Astrocyte (in vitro differentiated cells and primary cell): ENCODE measurements around the gene LINGO4. TPM values are rescaled to one million over a fixed set of nuclear protein-coding genes. Genes with fewer than 3 reads are reported as not detected.
"Not testable (repeated sequence)": the region's sequence is repeated elsewhere in the genome, so short reads cannot be mapped to it uniquely, and the experiment has no call there.

Experiments
- DNase-seq: peaks from one replicate; pipeline ENCODE4 v3.0.0-alpha.2; 2010; ENCODE audit warnings: low read depth
- FAIRE-seq: peaks from 2 replicates; lab custom pipeline; 2011; peaks lifted over from hg19 to GRCh38; lab: Jason Lieb, UNC
- H2AFZ ChIP-seq: 2 replicates; pipeline ENCODE4 v1.6.0; 2012; ENCODE audit warnings: low read depth, low read length, inconsistent platforms
- H3K27ac ChIP-seq: 2 replicates; pipeline ENCODE4 v1.5.1; 2011; ENCODE audit warnings: low read depth, low read length, inconsistent platforms
- H3K27me3 ChIP-seq: 2 replicates; pipeline ENCODE4 v1.6.0; 2011; ENCODE audit warnings: low read length, inconsistent platforms; ENCODE audit not compliant: insufficient read depth
- H3K36me3 ChIP-seq: 2 replicates; pipeline ENCODE4 v1.5.1; 2011; ENCODE audit warnings: low read length, inconsistent platforms; ENCODE audit not compliant: insufficient read depth
- H3K4me1 ChIP-seq: 2 replicates; pipeline ENCODE4 v1.5.1; 2011; ENCODE audit warnings: low read length, inconsistent platforms; ENCODE audit not compliant: insufficient read depth
- H3K4me2 ChIP-seq: 2 replicates; pipeline ENCODE4 v1.6.0; 2012; ENCODE audit warnings: low read length, inconsistent platforms
- H3K4me3 ChIP-seq: 2 replicates; pipeline ENCODE4 v1.5.1; 2011; ENCODE audit warnings: low read depth, mild to moderate bottlenecking, low read length, inconsistent platforms; ENCODE audit not compliant: insufficient read depth
- H3K79me2 ChIP-seq: 2 replicates; pipeline ENCODE4 v1.6.0; 2012; ENCODE audit warnings: mild to moderate bottlenecking, low read length, inconsistent platforms; ENCODE audit not compliant: insufficient read depth
- H3K9ac ChIP-seq: 2 replicates; pipeline ENCODE4 v1.6.0; 2012; ENCODE audit warnings: mild to moderate bottlenecking, low read length, inconsistent platforms
- H3K9me3 ChIP-seq: 2 replicates; pipeline ENCODE4 v1.5.1; 2012; ENCODE audit warnings: low read depth, mild to moderate bottlenecking, low read length, inconsistent platforms; ENCODE audit not compliant: insufficient read depth
- H4K20me1 ChIP-seq: 2 replicates; pipeline ENCODE4 v1.6.0; 2012; ENCODE audit warnings: low read length, inconsistent platforms; ENCODE audit not compliant: insufficient read depth
- H3K27ac Mint-ChIP-seq: one replicate; pipeline ENCODE4 v1.8.0; 2021; ENCODE audit warnings: mild to moderate bottlenecking, mixed read lengths; ENCODE audit not compliant: unreplicated experiment
- H3K27me3 Mint-ChIP-seq: one replicate; pipeline ENCODE4 v1.8.0; 2021; ENCODE audit warnings: low read depth, mixed read lengths; ENCODE audit not compliant: unreplicated experiment
- H3K36me3 Mint-ChIP-seq: one replicate; pipeline ENCODE4 v1.8.0; 2021; ENCODE audit warnings: low read depth, mixed read lengths; ENCODE audit not compliant: unreplicated experiment
- H3K4me1 Mint-ChIP-seq: one replicate; pipeline ENCODE4 v1.8.0; 2021; ENCODE audit warnings: low read depth, mixed read lengths; ENCODE audit not compliant: unreplicated experiment
- H3K4me3 Mint-ChIP-seq: one replicate; pipeline ENCODE4 v1.8.0; 2021; ENCODE audit warnings: mild to moderate bottlenecking, moderate library complexity, mixed read lengths; ENCODE audit not compliant: unreplicated experiment
- H3K9me3 Mint-ChIP-seq: one replicate; pipeline ENCODE4 v1.8.0; 2021; ENCODE audit warnings: mild to moderate bottlenecking, mixed read lengths; ENCODE audit not compliant: unreplicated experiment
- CTCF ChIP-seq: IDR thresholded peaks from 2 replicates; pipeline ENCODE4 v1.5.1; 2011; ENCODE audit warnings: low read depth, mild to moderate bottlenecking, inconsistent platforms, low read length, moderate library complexity; ENCODE audit not compliant: insufficient read depth
- EZH2 ChIP-seq: IDR thresholded peaks from 2 replicates; pipeline ENCODE4 v1.6.1; 2012; ENCODE audit warnings: mild to moderate bottlenecking, low read length, inconsistent platforms; ENCODE audit not compliant: insufficient read depth
- total RNA-seq: library from RNA; stranded (reverse); gene quantifications from 2 replicates; pipeline ENCODE4 v1.2.1, GENCODE V29; 2021

Gene LINGO4
- total RNA-seq, 1 donor from 2014 or later, result not detected

GRCh38 chr1:151780736-151781135, 24.5 kb downstream of the LINGO4 start:
- H3K36me3 ChIP-seq, H2AFZ ChIP-seq, H3K9me3 ChIP-seq, H3K4me2 ChIP-seq, DNase-seq, H3K27ac ChIP-seq, H3K4me3 ChIP-seq, H3K36me3 Mint-ChIP-seq, H3K9me3 Mint-ChIP-seq, H3K4me1 ChIP-seq, H3K27me3 Mint-ChIP-seq, H3K27ac Mint-ChIP-seq, H3K27me3 ChIP-seq, H3K79me2 ChIP-seq, H3K4me1 Mint-ChIP-seq, H3K4me3 Mint-ChIP-seq, H3K9ac ChIP-seq, H4K20me1 ChIP-seq, FAIRE-seq: not testable (repeated sequence)

GRCh38 chr1:151779852-151780251, 25.4 kb downstream of the LINGO4 start:
- Histone ChIP-seq H3K9me3 (no peaks in the 10 kb centered on the region), H3K27ac (no peak overlapping the region), H4K20me1 (no peaks in the 10 kb centered on the region), H3K4me2 (no peak overlapping the region), H2AFZ (no peak overlapping the region), H3K27me3 (no peaks in the 10 kb centered on the region), H3K36me3 (no peaks in the 10 kb centered on the region), H3K79me2 (no peaks in the 10 kb centered on the region), H3K9ac (no peak overlapping the region), H3K4me1 (no peaks in the 10 kb centered on the region), H3K4me3 (no peak overlapping the region)
- no peak for FAIRE-seq
- Mint-ChIP-seq H3K4me1 (no peaks in the 10 kb centered on the region), H3K9me3 (peaks cover 3% of the 10 kb centered on the region), H3K36me3 (peaks cover 12% of the 10 kb centered on the region), H3K27me3 (no peaks in the 10 kb centered on the region), H3K4me3 (no peak overlapping the region), H3K27ac (no peak overlapping the region)
- DNase-seq, result no peak
- TF ChIP-seq EZH2, result no peak
- no peak for TF ChIP-seq CTCF

- no peak overlapping the region for H3K4me2 ChIP-seq
- TF ChIP-seq CTCF, result no peak
- TF ChIP-seq EZH2, result no peak
- H3K79me2 ChIP-seq, result no peaks in the 10 kb centered on the region
- H4K20me1 ChIP-seq, result no peaks in the 10 kb centered on the region
- H3K36me3 ChIP-seq, result no peaks in the 10 kb centered on the region
- no peak overlapping the region for H2AFZ ChIP-seq
- no peaks in the 10 kb centered on the region for H3K27me3 ChIP-seq
- Mint-ChIP-seq H3K4me1 (peaks cover 2% of the 10 kb centered on the region), H3K36me3 (peaks cover 13% of the 10 kb centered on the region), H3K9me3 (peaks cover 3% of the 10 kb centered on the region), H3K27ac (no peak overlapping the region), H3K27me3 (no peaks in the 10 kb centered on the region), H3K4me3 (no peak overlapping the region)
- no peak overlapping the region for H3K4me3 ChIP-seq
- no peak for FAIRE-seq
- DNase-seq, result no peak
- H3K27ac ChIP-seq, result no peak overlapping the region
- no peaks in the 10 kb centered on the region for H3K4me1 ChIP-seq
- H3K9ac ChIP-seq, result no peak overlapping the region
- no peaks in the 10 kb centered on the region for H3K9me3 ChIP-seq
Observed at GRCh38 chr1:151777317-151777716, 27.9 kb downstream of the LINGO4 start.
